GM19372 (cell line): Measurements from ENCODE around the gene LIMD2.

ENCODE experiments used
- ATAC-seq: cut with Tn5 transposase; IDR thresholded peaks from one replicate; pipeline ENCODE4 v1.9.1; 2021; ENCODE audit warnings: mild to moderate bottlenecking, low read depth, moderate library complexity; ENCODE audit not compliant: unreplicated experiment

Gene LIMD2

DNA sequence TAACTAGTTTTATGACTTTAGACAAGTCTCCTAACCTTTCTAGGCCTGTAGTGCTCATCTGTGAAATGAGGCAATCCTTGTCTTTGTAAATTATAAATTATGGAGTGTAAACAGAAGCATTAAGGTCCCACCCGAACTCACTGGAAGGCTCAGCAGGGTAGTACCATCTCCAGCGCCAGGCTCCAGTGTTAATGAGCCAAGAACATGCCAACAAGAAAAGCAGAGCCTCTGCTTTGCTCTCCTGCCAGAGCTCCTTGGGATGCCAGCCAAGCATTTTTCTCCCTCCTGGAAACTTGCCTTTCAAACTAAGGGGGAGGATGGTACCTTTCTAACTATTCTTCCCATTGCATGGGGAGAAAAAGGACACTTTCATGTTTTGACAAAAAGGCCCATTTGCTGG is 14.9 kb downstream of the LIMD2 start:
- no peak for ATAC-seq

DNA sequence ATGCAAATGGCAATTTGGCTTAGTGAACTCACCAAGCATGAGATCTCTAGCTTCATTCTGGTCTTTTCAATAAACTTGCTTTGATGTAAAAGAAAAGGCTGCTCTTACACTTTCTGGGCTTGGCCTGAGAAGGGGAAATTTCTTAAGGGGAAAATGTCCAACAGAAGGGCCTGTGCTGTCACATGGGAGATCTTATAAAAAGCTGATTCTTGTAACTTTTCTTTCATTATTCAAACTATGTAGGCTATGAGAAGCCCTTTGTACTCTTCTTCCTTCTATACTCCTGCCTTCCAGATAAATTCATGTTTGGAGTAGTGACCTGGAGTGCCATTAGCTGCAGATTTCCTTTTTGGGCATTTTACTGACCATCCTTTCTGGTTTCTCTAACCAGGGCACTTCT is 16.9 kb downstream of the LIMD2 start:
- ATAC-seq = no peak

DNA sequence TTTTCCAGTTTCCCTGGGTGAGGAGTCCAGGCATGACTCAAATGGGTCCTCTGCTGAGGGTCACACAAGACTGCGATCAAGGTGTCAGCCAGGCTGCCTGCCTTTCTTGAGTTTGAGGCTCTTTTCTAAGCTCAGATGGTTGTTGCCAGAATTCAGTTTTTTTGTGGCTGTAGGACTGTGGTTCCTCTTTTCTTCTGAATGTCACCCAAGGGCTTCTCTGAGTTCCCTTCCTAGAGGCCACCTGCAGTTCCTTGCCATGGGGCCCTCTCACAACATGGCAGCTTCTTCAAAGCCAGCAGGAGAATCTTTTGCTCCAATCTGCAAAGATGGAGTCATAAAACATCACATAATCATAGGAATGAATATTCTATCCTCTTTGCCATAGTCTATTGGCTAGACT is 17.5 kb downstream of the LIMD2 start:
- ATAC-seq = no peak

DNA sequence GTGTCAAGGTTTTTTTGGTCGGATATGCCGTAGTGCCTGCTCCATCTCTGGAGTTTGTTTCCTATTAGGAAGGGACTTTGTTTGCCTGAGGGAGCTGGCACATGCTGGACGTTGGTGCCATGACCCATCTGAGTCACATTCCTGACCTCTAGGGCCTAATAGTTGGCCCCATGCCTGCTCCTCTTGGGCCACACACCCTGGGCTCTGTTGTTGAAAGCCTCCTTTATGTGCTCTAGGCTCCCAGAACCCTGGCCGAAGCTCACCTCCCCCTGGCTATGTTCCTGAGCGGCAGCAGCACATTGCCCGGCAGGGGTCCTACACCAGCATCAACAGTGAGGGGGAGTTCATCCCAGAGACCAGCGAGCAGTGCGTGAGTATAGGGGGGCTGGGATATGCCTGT is 18.4 kb downstream of the LIMD2 start:
- no peak for ATAC-seq

DNA sequence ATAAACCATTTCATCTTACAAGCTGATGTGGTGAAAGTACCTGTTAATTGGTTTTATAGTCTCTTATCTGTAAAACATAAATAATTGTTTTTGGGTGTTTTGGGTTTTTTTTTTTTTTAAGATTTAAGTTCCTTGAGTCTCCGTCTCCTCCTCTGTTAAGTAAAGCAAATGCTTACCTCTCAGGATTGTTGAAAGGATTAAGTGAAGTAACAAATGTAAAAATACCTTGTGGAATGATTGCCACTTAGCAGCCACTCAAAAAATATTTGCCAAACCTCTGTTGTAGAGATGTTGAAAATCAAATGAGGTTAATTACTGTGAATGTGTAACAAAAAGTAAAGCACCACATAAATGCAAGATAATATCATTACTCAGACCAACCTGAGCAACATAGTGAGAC is 19.2 kb downstream of the LIMD2 start:
- ATAC-seq = no peak

DNA sequence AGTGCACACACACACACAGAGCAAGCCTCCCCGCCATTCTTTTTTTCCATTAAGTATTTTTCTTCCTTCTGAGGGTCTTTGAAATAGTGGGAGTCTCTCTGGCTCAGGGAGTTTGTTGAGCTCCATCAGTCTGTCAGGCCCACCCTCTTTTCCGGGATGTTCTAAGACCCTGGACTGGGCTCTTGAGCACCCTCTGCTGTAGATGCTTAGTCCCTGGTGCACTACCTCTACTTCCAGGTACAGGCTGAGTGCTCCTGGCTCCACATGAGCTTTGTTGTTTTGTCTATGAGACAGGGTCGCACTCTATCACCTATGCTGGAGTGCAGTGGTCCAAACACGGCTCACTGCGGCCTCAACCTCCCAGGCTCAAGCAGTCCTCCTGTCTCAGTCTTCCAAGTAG is 20.7 kb downstream of the LIMD2 start:
- ATAC-seq = no peak

DNA sequence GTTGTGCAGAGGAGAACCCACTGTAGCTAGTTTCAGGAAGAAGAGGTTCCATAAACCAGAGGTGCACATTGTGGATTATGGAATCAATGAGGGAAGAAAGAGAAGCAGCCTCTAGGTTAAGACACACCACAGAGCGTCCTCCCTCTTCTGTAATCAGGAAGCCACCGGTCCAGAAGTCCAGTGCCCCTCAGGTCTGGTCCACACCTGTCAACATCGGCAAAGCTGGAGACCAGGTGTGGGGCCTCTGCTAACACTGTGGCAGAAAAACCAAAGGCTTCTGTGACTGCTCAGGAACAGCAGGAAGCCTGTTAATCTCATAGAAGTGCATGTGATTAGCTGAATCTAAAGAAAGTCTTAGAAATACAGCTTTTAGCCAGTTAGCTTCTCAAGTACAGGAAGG is 23.3 kb downstream of the LIMD2 start:
- ATAC-seq = no peak

DNA sequence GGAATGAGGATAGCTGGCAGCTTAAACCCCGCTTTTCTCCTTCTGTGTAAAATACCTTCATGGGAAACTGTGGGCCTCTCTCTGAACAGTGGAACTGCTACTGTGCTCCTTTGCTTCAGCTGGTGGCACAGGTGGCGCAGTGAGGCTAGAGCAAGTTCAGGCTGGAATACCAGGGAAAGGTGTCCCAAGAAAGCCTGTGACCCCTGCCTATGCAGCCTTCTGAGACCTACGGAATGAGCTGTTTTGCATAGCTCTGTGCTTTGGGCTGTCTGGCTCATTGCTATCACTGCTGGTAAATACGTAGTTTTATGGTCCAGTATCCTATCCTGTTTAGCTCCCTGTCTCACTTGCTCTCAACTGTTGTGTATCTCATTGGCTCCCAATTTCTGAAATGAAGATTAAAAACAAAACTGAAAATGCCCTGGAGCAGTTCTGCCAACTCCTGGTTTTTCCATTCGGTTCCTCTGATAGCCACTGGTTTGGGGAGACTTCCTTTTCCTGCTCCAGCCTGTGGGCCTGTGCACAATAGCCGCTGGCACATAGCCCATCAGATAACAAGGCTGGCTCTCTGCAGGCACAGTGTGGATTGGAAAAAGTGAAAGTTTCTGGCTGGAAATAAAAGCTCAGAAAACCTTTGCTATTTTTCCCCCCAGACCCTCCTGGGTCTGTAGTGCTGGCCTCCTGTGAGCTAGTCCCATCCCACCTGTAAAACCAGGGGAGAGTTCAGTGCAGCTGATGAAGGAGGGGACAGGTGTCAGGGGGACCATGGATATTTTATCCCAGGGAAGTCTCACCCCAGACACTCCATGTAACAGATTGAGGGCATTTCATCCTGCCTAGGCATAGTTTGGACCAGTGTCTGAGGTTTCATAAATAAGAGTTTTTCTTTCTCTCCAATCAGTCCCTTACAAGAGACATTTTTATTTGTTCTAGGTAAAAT is 24.0 kb downstream of the LIMD2 start:
- ATAC-seq = no peak

DNA sequence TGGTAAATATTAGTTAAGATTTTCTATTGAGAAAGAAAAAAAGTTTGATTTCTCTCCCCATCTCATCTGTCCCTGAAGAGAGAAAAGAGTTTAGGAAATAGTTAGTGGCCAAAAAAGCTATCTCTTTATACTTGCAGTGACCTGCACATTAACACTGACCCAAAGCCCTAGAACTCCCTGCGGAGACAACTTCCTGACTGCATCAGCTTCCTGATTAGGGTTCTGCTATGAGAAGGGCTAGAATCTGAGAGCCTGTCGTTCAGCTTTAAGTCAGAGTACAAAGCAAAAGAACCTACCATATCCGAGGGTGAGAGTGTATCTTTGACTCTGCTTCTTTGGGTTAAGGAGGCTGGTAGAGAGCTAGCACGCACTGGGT is 24.7 kb downstream of the LIMD2 start:
- no peak for ATAC-seq

DNA sequence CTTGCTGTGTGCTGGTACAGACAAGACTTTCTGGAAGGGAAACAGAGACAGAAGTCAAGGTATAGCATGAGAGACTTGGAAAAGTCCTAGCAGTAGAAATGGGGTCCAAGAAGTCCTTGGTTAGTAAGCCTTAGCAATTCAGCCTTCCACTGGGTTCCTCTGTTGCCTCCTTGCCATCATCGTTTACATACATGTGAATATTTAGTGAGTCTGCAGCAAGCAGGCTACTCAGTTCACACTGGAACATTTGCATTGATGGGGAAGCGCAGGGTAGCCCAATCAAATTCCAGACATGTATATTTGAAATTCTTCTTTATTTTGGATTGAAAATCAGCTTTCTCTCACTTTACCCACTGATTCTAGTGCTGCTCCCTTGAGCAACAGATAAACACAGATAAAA is 27.1 kb downstream of the LIMD2 start:
- ATAC-seq = no peak

DNA sequence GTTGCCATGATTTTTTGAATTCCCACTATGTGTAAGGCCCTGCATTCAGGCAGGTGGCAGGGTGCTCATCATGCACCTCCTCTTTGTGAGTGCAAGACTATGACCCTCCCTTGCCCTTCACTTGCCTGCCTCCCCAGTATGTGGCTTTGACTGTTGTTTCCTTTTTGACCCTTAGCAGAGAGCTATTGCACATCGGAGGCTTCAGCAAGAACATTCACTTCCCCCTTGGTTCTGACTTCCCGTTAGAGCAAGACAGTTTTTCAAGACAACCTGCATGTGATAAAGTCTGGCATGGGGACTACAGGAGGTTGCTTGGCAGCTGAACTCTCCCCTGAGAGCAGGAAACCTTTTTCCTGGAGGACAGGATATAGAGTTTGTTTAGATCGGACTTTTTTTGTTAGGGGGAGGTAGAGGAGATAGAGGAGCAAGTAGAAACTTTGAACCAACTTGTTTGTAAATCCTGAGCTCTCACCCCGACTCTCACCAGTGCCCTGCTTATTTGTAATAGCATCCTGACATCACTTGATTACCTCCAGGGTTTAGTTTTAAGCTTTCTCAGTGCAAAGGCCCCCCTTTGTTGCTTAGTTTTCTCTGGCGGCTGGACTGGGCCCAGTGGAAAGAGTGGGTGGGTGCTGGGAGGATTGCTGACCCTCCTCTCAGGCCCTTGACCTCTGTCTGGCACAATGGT is 34.3 kb downstream of the LIMD2 start:
- no peak for ATAC-seq

DNA sequence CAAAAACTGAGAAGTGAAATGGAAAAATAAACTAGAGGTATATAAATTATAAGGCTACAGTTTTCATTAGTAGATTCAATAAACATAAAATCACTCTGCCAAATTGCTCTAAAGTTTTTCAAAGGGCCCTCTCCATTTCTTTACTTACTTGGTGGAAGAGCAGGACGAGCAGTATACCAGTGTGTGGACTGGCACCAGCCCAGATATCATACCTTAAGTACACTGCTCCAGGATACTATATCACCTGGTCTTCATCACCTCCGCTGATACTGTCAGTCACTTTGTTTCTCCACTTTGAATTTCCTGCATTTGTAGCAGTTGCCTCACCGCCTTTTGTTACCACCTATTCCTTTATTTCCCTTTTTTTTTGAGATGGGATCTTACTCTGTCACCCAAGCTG is 40.1 kb downstream of the LIMD2 start:
- no peak for ATAC-seq

DNA sequence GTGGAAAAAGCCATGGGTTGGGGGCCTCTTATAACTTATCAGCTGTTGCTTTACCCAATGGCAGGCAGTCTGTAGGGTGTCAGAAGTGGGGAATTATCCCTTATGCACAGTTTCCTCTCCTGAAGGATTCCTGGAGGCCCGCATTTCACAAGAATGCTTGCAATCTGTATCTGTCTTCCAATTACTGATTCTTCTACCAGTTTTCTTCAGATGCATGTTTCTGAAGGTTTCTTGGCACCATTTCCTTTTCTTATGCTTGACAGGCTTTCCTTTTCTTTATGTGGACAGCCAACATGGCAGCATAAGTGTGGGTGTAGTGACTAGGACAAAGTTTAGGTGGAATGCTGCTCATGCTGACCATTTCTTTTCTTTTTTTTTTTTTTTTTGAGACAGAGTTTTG is 41.6 kb downstream of the LIMD2 start:
- ATAC-seq = no peak

DNA sequence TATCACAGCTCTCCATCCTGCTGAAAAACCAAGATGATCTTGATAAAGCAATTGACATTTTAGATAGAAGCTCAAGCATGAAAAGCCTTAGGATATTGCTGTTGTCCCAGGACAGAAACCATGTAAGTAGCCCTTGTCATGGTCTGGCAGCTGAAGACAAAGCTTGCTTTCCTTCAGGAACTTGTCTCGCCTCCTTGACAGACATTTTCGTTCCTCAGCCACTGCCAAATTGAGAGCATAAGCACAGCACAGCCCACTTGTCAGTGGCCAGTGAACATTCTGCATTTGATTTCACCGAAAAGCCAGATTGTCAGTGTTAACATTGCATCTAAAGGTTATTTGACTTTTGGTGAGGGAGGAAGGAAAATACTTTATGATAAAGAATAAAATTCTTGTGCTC is 42.1 kb downstream of the LIMD2 start:
- no peak for ATAC-seq

DNA sequence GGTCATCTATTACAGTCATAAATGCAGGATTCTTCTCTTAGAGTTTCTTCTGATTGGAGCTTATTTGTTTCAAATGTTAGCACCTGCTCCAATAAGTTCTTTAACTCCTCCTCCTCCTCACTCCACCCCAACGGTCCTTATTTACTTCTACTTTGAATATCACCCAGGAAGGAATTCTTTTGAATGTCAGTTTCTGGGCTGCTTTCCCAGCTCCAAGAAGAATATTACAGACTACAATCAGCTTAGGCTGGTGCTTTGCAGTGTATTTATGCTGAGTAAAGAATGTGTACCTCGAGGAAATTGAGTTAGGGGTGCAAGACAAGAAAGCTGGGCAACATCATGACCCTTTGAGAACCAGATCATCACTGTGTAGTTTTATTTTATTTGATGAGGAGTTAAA is 46.9 kb downstream of the LIMD2 start:
- ATAC-seq = no peak

DNA sequence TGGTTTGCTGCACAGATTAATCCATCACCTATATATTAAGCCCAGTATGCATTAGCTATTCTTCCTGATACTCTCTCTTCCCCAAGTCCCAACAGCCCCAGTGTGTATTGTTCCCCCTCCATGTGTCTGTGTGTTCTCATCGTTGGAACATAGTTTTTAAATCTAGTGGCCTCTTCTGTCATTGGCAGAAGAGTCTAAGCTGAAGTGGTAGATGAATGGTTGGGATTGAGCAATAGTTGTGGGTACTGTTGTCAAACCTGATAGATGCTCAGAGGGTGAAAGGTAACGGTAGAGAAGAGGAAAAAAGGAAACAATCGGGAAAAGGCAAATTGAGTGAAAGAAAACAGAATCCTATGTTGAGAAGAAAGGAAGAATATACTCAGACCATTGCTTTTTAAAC is 47.8 kb downstream of the LIMD2 start:
- no peak for ATAC-seq

DNA sequence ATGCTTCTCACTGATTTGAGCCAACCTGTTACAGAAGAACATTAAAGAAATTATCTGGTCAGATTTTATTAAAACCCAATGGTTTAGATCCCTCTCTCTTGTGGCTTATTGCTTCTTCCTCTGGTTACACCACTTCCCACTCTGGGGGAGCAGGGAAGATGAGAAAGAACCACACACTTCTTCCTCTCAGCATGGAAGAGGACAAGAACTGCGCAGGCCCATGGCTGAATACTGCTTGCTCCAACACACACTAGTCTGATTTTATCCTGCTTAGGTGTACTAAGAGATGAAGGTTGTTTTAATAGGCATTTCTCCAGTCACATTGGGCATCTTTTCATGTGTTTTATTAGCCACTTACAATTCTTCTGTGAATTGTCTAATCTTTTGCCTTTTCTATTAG is 50.1 kb downstream of the LIMD2 start:
- ATAC-seq = no peak

DNA sequence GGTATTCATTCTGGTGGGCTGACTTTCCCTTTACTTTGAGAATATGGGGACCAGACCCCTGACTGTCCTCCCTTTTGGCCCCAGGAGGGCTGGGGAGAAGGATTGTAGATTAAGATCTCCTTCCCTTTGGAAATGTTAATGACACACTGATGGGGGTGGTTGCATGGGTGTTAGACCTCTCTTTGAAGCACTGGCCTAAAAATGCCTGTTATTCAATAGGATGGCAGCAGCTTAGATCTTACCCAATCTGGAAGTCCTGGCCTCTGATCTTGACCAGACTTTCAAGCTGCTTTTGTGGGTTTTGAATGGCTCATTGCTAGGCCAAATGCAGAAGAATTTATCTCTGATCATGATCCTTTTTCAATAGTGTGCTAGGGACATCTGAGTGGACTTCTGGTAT is 52.0 kb downstream of the LIMD2 start:
- no peak for ATAC-seq

DNA sequence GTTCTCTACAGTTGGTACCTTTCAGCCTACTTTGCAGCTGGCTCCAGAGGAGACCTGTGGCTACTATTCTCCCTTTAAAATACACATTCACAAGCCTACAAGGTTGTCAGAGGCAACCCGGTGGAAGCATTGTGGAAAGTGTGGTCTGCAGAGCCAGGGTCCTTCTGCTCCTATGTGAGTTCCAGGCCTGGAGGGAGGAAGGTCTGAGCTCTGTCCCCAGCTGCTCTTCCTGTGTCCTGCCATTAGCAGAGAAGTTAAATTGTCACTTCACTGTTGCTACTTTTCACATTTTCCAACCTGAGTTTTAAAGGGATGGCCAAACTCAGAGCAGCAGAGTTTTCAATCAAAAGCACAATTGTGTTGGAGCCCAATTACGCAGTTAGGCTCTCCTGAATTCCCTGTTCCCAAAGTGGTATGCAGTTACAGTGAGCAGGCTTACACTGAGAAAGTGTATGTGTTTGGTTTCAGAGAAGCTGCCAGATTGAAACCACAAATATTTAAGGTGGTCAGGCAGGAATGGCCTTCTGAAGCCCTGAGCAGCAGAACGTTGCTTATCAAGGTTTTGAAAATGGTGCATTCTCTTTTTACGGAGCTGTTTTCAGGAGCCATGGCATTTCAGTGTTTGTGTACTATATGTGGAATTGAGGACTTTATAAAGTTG is 52.7 kb downstream of the LIMD2 start:
- no peak for ATAC-seq

DNA sequence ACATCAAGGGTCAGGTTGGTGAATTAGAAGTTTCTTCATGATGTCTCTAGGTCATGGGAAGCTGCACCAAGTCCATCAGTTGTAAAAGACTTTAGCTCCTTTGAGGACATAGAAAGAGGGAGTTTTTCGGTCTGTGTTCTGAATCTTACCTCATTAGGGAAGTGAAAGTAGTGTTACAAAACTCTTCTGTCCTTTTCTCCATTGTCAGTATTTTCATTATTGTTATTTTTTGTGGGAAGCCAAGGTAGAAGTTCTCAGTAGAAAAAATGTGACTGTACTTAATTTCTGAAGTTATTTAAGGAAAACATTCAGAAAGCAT is 53.5 kb downstream of the LIMD2 start:
- ATAC-seq = peak; percentile 77
